PFSK-1 (cell line): ENCODE measurements around the gene AMDHD2.

Source experiments
- FOXP2 ChIP-seq: optimal IDR thresholded peaks from 2 replicates; pipeline ENCODE3; 2011; ENCODE audit warnings: borderline replicate concordance, control low read depth, inconsistent platforms; ENCODE audit not compliant: insufficient read depth; ENCODE audit errors: extremely low read length, extremely low read depth
- POLR2AphosphoS5 ChIP-seq: IDR thresholded peaks from 2 replicates; pipeline ENCODE4 v1.6.1; 2012; ENCODE audit warnings: low read depth, mild to moderate bottlenecking, control low read depth, low read length, moderate library complexity
- REST ChIP-seq, 2 experiments: IDR thresholded peaks; 2 replicates each; pipeline versions ENCODE4 v1.6.1 to v1.8.0; 2011 to 2012; ENCODE audit warnings: low read depth in 2 of 2, low read length in 2 of 2, control low read depth in 1 of 2, inconsistent platforms in 1 of 2, mild to moderate bottlenecking in 1 of 2, moderate library complexity in 1 of 2; ENCODE audit not compliant: insufficient read depth in 1 of 2
- SIN3A ChIP-seq: IDR thresholded peaks from 2 replicates; pipeline ENCODE4 v1.6.1; 2012; ENCODE audit warnings: mild to moderate bottlenecking, low read length, moderate library complexity, borderline replicate concordance; ENCODE audit not compliant: insufficient read depth
- TAF1 ChIP-seq: IDR thresholded peaks from 2 replicates; pipeline ENCODE4 v1.6.1; 2012; ENCODE audit warnings: low read length, control low read depth, borderline replicate concordance; ENCODE audit not compliant: insufficient read depth

AMDHD2 gene

GRCh38 chr16:2518823-2519710 lies 1.1 kb upstream of the AMDHD2 start:
- no peak for TF ChIP-seq REST (IDR thresholded peaks at IDR 0.05; ENCODE audit: insufficient read depth in 1 of 2, low read depth in 2 of 2, low read length in 2 of 2)
- TF ChIP-seq FOXP2 = no peak
- no peak for TF ChIP-seq TAF1
- no peak for TF ChIP-seq POLR2AphosphoS5
- TF ChIP-seq SIN3A = no peak

- no peak for TF ChIP-seq TAF1
- TF ChIP-seq REST (IDR thresholded peaks at IDR 0.05; ENCODE audit: insufficient read depth in 1 of 2, low read depth in 2 of 2, low read length in 2 of 2) = no peak
- no peak for TF ChIP-seq SIN3A
- TF ChIP-seq POLR2AphosphoS5 = no peak
- no peak for TF ChIP-seq FOXP2
Observed at GRCh38 chr16:2519711-2520080, 475 bp upstream of the AMDHD2 start.

GRCh38 chr16:2520784-2521531 lies 787 bp downstream of the AMDHD2 start:
- no peak for TF ChIP-seq POLR2AphosphoS5
- TF ChIP-seq SIN3A = no peak
- no peak for TF ChIP-seq TAF1
- TF ChIP-seq FOXP2 = no peak
- no peak for TF ChIP-seq REST (IDR thresholded peaks at IDR 0.05; ENCODE audit: insufficient read depth in 1 of 2, low read depth in 2 of 2, low read length in 2 of 2)

- TF ChIP-seq TAF1 = no peak
- no peak for TF ChIP-seq POLR2AphosphoS5
- no peak for TF ChIP-seq FOXP2
- no peak for TF ChIP-seq REST (IDR thresholded peaks at IDR 0.05; ENCODE audit: insufficient read depth in 1 of 2, low read depth in 2 of 2, low read length in 2 of 2)
- TF ChIP-seq SIN3A = no peak
Observed at GRCh38 chr16:2523801-2524231, 3.6 kb downstream of the AMDHD2 start.
